ENCODE results near the gene RPL31. TPM values are rescaled to one million over a fixed set of nuclear protein-coding genes. Genes with fewer than 3 reads are reported as not detected.

The RPL31 gene
- total RNA-seq = 1,547 and 1,993 TPM in 2 replicates

GRCh38 chr2:101001691-101002561 lies at the start of gene RPL31:
Gene RPL31, plus strand, starts transcription at chr2:101002289. Its CDS starts 413 bp downstream, at chr2:101002702.

Other genes with a start within 250 kb of the RPL31 start
- gene NPAS2, start 182.2 kb upstream of the RPL31 start, total RNA-seq = 10.9 and 22.5 TPM in 2 replicates
- 1.9 and 5.0 TPM in 2 replicates for gene TBC1D8, start 149.1 kb downstream of the RPL31 start, total RNA-seq